ENCODE measurements around the gene CYYR1. TPM values are rescaled to one million over a fixed set of nuclear protein-coding genes. Genes with fewer than 3 reads are reported as not detected.
"Not testable (repeated sequence)": the region's sequence is repeated elsewhere in the genome, so short reads cannot be mapped to it uniquely, and the experiment has no call there.

CYYR1 gene
- total and polyA plus RNA-seq, 8 donors, result 20.4 to 88.0 (median 75.9) TPM

GRCh38 chr21:26461500-26461899, 111.6 kb downstream of the CYYR1 start:
- no peaks in the 10 kb centered on the region for H3K27me3 ChIP-seq
- H3K4me1 ChIP-seq, result no peaks in the 10 kb centered on the region
- H3K4me3 ChIP-seq, result no peak overlapping the region
- no peak overlapping the region for H3K27ac ChIP-seq
- intact Hi-C loops (cut with DNase I), result no loop called here
- no peak for ATAC-seq
- TF ChIP-seq CTCF (IDR thresholded peaks at IDR 0.05), result no peak
- no peaks in the 10 kb centered on the region for H3K36me3 ChIP-seq
- DNase-seq, result no peak
- peaks cover 0 to 1% of the 10 kb centered on the region in 2 donors for H3K9me3 ChIP-seq

GRCh38 chr21:26460621-26461020, 112.5 kb downstream of the CYYR1 start:
- TF ChIP-seq CTCF (IDR thresholded peaks at IDR 0.05), result no peak
- Histone ChIP-seq H3K27me3 (no peaks in the 10 kb centered on the region), H3K4me3 (no peak overlapping the region), H3K4me1 (no peaks in the 10 kb centered on the region), H3K9me3 (peaks cover 0 to 1% of the 10 kb centered on the region in 2 donors), H3K36me3 (no peaks in the 10 kb centered on the region), H3K27ac (no peak overlapping the region)
- DNase-seq (no peak), ATAC-seq (no peak)
- intact Hi-C loops (cut with DNase I), result no loop called here

- intact Hi-C loops (cut with DNase I); ATAC-seq: not testable (repeated sequence)
Observed at GRCh38 chr21:26458854-26459253, 114.2 kb downstream of the CYYR1 start.

GRCh38 chr21:26457817-26458216, 115.3 kb downstream of the CYYR1 start:
- intact Hi-C loops (cut with DNase I), result no loop called here
- ATAC-seq (no peak), DNase-seq (no peak)
- no peaks in the 10 kb centered on the region for H3K36me3 ChIP-seq
- no peak overlapping the region for H3K4me3 ChIP-seq
- no peak for TF ChIP-seq CTCF (IDR thresholded peaks at IDR 0.05)
- H3K27ac ChIP-seq, result no peak overlapping the region
- no peaks in the 10 kb centered on the region for H3K4me1 ChIP-seq
- no peaks in the 10 kb centered on the region for H3K27me3 ChIP-seq
- H3K9me3 ChIP-seq, result peaks cover 0 to 1% of the 10 kb centered on the region in 2 donors

More at GRCh38 chr21:26458854-26459253, 114.2 kb downstream of the CYYR1 start:
- not testable (repeated sequence) for H3K27me3 ChIP-seq, H3K9me3 ChIP-seq, DNase-seq, H3K27ac ChIP-seq, H3K4me1 ChIP-seq, H3K36me3 ChIP-seq, H3K4me3 ChIP-seq

GRCh38 chr21:26453267-26453666, 119.8 kb downstream of the CYYR1 start:
- Histone ChIP-seq H3K36me3 (no peaks in the 10 kb centered on the region), H3K27me3 (no peaks in the 10 kb centered on the region), H3K4me3 (no peak overlapping the region), H3K4me1 (no peaks in the 10 kb centered on the region), H3K9me3 (no peaks in the 10 kb centered on the region), H3K27ac (no peak overlapping the region)
- no peak for ATAC-seq
- intact Hi-C loops (cut with DNase I), result no loop called here
- DNase-seq, result no peak
- no peak for TF ChIP-seq CTCF (IDR thresholded peaks at IDR 0.05)

GRCh38 chr21:26451081-26451740, 121.9 kb downstream of the CYYR1 start:
- no peaks in the 10 kb centered on the region for H3K27me3 ChIP-seq
- intact Hi-C loops (cut with DNase I), result no loop called here
- ATAC-seq, result no peak
- no peak for DNase-seq
- H3K27ac ChIP-seq, result no peak overlapping the region
- H3K9me3 ChIP-seq, result no peaks in the 10 kb centered on the region
- no peaks in the 10 kb centered on the region for H3K36me3 ChIP-seq
- no peak overlapping the region for H3K4me3 ChIP-seq
- TF ChIP-seq CTCF (IDR thresholded peaks at IDR 0.05), result no peak
- H3K4me1 ChIP-seq, result no peaks in the 10 kb centered on the region
